Peyer's patch (tissue), 4 donors: ENCODE results near the gene ELAVL1. TPM values are rescaled to one million over a fixed set of nuclear protein-coding genes. Genes with fewer than 3 reads are reported as not detected.
A peak's percentile ranks its signal among the peaks of the same experiment; 100 is the strongest.

Experiments
- DNase-seq, 3 donors: peaks; one replicate each; pipeline ENCODE4 v3.0.0-alpha.2; 2017 to 2019
- H3K27ac ChIP-seq, 4 donors: fragments of 200-600 bp; sonication (generic); one replicate each; pipeline ENCODE4 v1.5.1; 2016 to 2019
- H3K27me3 ChIP-seq, 2 donors: fragments of 200-600 bp; sonication (generic); one replicate each; pipeline ENCODE4 v1.5.1; 2019
- H3K36me3 ChIP-seq, 3 donors: fragments of 200-600 bp; sonication (generic); one replicate each; pipeline ENCODE4 v1.5.1; 2016 to 2019
- H3K4me1 ChIP-seq, 4 donors: fragments of 200-600 bp; sonication (generic); one replicate each; pipeline ENCODE4 v1.5.1; 2016 to 2019
- H3K4me3 ChIP-seq, 4 donors: fragments of 200-600 bp; sonication (generic); 1 replicate in 3 of 4; 2 replicates in 1 of 4; pipeline ENCODE4 v1.5.1; 2016 to 2019; ENCODE audit warnings: mild to moderate bottlenecking in 1 of 4
- H3K9me3 ChIP-seq, 4 donors: fragments of 200-600 bp; sonication (generic); one replicate each; pipeline ENCODE4 v1.5.1; 2016 to 2019; ENCODE audit warnings: mild to moderate bottlenecking in 1 of 4
- POLR2A ChIP-seq, 2 donors: fragments of 450-650 bp; IDR thresholded peaks; one replicate each; pipeline ENCODE4 v1.5.1; 2017; ENCODE audit warnings: antibody characterized with exemption in 2 of 2, mild to moderate bottlenecking in 2 of 2, moderate library complexity in 2 of 2
- total RNA-seq, 4 donors: library from RNA; depleted of rRNA; stranded (reverse); fragments of >200 nt; gene quantifications; one replicate each; pipeline ENCODE4 v1.1.0, GENCODE V29; 2016
- TF ChIP-seq, protein P1 (sequence below), 6 experiments: fragments of 450-650 bp in 4 of 6; fragments of 200-600 bp in 2 of 6; sonication (generic) in 1 of 6; IDR thresholded peaks; one replicate each; pipeline ENCODE4 v1.5.1; 2017 to 2019; ENCODE audit warnings: antibody characterized with exemption in 6 of 6, mild to moderate bottlenecking in 3 of 6, moderate library complexity in 1 of 6

The ELAVL1 gene
- total RNA-seq, 4 donors from 2014 or later, result 21.0 to 41.7 (median 25.9) TPM

DNA sequence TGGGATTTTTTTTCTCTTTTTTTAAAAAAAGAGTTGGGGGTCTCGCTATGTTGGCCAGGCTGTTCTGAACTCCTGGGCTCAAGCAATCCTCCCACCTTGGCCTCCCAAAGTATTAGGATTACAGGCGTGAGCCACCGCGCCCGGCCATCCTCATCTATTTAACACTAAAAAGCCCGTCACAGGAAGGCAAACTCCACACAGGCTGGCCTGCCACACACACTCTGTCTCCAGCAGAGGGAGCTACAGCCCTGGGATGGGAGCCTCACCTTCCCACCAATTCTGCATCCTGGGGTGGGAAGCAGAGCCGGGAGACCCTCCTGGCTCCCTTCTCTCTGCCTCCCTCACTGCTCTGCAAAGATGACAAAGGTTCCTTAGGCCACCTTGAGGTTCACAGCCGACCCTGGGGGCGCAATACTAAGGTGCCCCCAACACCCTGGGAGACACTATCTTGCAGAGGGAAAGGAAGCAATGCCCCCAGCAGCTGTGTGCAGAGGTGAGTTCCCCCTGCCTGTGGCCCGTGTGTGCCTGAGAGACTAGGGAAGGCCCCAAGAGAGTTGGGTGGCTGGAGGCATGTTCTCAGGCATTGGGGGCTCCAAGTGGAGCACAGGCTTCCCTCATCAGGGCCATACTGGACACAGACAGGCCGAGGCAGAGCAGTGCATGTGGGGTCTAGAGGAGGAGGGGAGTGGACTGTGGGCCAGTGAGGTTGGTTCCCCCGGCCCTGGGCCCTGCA lies 34.6 kb downstream of the ELAVL1 start:
- H3K4me1 ChIP-seq, result no peaks in the 10 kb centered on the region
- peaks cover 0 to 86% (median 0%) of the 10 kb centered on the region in 3 donors for H3K36me3 ChIP-seq
- DNase-seq, result peak in 1 of 3 donors; percentile 54
- no peak overlapping the region for H3K4me3 ChIP-seq
- no peak overlapping the region for H3K27ac ChIP-seq
- no peaks in the 10 kb centered on the region for H3K9me3 ChIP-seq
- TF ChIP-seq POLR2A (IDR thresholded peaks at IDR 0.05), result no peak
- TF ChIP-seq, protein P1, sequence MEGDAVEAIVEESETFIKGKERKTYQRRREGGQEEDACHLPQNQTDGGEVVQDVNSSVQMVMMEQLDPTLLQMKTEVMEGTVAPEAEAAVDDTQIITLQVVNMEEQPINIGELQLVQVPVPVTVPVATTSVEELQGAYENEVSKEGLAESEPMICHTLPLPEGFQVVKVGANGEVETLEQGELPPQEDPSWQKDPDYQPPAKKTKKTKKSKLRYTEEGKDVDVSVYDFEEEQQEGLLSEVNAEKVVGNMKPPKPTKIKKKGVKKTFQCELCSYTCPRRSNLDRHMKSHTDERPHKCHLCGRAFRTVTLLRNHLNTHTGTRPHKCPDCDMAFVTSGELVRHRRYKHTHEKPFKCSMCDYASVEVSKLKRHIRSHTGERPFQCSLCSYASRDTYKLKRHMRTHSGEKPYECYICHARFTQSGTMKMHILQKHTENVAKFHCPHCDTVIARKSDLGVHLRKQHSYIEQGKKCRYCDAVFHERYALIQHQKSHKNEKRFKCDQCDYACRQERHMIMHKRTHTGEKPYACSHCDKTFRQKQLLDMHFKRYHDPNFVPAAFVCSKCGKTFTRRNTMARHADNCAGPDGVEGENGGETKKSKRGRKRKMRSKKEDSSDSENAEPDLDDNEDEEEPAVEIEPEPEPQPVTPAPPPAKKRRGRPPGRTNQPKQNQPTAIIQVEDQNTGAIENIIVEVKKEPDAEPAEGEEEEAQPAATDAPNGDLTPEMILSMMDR (IDR thresholded peaks at IDR 0.05), result peak in 5 of 6 experiments; percentile 12 to 65 (median 53)
- no peaks in the 10 kb centered on the region for H3K27me3 ChIP-seq

DNA sequence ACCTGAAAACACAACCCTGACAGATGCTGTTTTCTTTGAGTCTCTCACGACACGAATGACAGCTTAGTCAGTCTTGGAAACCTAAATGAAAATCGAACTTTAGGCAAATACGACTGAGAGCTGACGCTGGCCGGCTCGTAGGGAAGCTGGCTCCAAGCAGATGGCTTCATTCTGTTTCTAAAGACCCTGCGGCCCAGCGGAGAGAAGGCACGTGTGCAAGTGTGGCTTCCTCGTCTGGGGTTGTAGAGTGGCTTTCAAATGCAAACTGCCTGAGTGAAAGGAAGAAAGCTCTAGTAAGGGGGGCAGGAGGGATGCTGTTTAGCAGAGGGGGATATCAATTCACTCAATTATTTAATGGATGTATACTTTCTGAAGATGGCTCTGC lies 35.9 kb downstream of the ELAVL1 start:
- Histone ChIP-seq H3K4me3 (no peak overlapping the region), H3K9me3 (no peaks in the 10 kb centered on the region), H3K4me1 (no peaks in the 10 kb centered on the region), H3K27me3 (no peaks in the 10 kb centered on the region), H3K36me3 (peaks cover 0 to 88% (median 0%) of the 10 kb centered on the region in 3 donors), H3K27ac (no peak overlapping the region)
- DNase-seq, result no peak
- TF ChIP-seq, protein P1 (IDR thresholded peaks at IDR 0.05), result no peak
- no peak for TF ChIP-seq POLR2A (IDR thresholded peaks at IDR 0.05)

DNA sequence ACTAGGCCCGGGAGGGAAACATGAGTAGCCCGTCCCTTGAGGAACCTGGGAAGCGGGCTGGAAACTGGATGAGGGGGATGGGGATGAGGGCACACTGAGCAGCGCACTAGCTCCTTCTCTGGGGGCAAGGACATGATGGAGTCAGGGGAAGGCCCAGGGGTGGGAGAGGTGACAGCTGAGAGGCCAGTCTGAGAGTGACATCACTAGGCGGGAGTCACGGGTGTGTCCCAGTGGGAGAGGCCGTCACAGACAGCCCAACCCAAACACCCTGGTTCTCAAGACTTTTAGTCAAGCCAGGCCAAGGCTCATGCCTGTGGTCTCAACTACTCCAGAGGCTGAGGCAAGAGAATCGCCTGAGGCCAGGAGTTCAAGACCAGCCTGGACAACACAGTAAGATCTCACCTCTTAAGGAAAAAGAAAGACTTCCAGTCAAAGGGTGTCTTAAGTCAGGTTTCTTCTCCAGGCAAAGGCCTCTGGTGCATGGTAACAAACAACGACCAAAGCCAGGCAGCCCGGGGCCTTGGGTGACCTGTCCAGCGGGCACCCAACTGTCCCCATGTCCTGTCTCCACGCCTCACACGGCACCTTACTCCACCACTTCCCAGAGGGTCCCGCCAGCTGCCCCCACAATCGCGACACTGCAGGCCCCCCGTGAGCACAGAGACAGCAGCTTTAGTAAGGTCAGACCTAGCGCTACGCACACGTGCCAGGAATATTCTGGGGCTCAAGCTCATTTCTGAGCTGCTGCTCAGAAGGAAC lies 36.5 kb downstream of the ELAVL1 start:
- Histone ChIP-seq H3K9me3 (no peaks in the 10 kb centered on the region), H3K36me3 (peaks cover 0 to 88% (median 0%) of the 10 kb centered on the region in 3 donors), H3K27me3 (no peaks in the 10 kb centered on the region), H3K27ac (no peak overlapping the region), H3K4me1 (no peaks in the 10 kb centered on the region), H3K4me3 (no peak overlapping the region)
- TF ChIP-seq POLR2A (IDR thresholded peaks at IDR 0.05), result no peak
- TF ChIP-seq, protein P1 (IDR thresholded peaks at IDR 0.05), result no peak
- DNase-seq, result no peak

DNA sequence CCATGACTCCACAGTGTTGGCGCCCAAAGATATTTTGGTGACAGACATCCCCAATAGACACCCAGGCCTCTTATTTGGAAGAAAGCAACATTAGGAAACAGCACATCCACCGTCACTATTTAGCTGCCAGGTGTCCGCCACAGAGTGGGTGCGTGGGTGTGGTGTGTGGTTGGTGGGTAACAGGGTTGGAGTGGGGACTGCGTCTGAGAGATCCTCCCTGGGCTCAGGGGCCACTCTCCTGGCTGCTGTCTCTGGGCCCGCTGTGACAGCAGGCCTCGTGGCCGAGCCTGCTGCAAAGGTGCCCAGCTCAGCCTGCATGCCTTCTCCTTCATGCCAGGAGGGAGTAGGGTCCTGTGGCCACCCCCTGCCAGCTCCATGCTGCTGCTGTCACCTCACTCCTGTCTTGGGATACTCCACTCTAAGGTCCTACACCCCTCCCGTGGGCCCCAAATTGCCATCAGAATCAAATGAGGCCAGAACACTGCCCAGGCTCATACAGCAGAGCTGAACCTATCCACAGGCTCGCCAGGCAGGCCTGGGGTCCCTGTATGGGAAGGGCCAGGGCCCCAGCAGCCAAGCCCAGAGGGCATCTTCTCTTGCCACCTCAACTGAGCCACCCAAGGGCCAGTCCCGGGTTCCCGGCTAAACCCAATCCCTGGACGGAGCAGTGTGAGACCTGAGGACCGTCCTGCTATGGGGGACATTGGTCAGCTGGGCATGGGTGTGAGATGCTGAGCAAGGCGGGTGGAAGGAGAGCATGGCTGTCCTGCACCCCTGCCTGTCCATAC lies 37.2 kb downstream of the ELAVL1 start:
- H3K36me3 ChIP-seq, result peaks cover 0 to 88% (median 0%) of the 10 kb centered on the region in 3 donors
- H3K4me1 ChIP-seq, result no peaks in the 10 kb centered on the region
- no peaks in the 10 kb centered on the region for H3K9me3 ChIP-seq
- H3K4me3 ChIP-seq, result no peak overlapping the region
- no peak overlapping the region for H3K27ac ChIP-seq
- no peak for TF ChIP-seq POLR2A (IDR thresholded peaks at IDR 0.05)
- TF ChIP-seq, protein P1 (IDR thresholded peaks at IDR 0.05), result no peak
- H3K27me3 ChIP-seq, result no peaks in the 10 kb centered on the region
- no peak for DNase-seq

DNA sequence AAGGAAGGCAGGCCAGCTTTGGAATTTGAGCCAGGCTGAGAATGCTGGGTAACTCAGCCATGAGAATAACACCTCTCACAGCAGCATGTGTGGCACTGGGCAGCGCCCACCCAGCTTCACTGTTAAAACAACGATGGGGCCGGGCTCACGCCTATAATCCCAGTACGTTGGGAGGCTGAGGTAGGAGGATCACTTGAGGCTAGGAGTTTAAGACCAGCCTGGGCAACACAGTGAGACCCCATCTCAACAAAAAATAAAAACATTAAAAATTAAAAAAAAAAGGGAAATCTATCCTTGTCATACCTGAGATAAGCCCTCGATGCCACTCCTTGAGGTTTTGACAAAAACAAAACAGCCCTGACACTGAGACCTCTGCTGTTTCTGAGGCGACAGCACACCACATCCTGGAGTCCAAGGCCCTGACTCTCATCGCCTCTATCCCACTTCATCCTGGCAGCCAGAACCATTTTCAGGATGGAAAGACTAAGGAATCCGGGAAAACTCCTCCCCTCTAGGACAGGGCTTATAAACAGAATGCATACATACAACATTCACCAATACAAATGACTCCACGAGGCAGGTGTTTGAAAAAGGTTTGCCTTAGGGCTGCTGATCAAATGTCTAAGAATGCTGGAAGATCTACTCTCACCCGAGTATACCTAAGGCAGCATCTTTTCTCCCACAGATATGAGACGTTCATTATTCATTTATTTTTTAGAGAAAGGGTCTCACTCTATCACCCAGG lies 39.3 kb downstream of the ELAVL1 start:
- Histone ChIP-seq H3K9me3 (no peaks in the 10 kb centered on the region), H3K4me3 (no peak overlapping the region), H3K4me1 (no peaks in the 10 kb centered on the region), H3K36me3 (peaks cover 0 to 91% (median 0%) of the 10 kb centered on the region in 3 donors), H3K27ac (no peak overlapping the region), H3K27me3 (no peaks in the 10 kb centered on the region)
- DNase-seq, result no peak
- no peak for TF ChIP-seq POLR2A (IDR thresholded peaks at IDR 0.05)
- TF ChIP-seq, protein P1 (IDR thresholded peaks at IDR 0.05), result no peak
